Stimulated activated CD4-positive, alpha-beta T cell treated with anti-CD3 and anti-CD28 coated beads, Interleukin-15, amount 100 ng/mL, for 1 hour (primary cell): ENCODE data around the gene SEMA7A.
A peak's percentile ranks its signal among the peaks of the same experiment; 100 is the strongest.

Experiments used
- DNase-seq, 2 donors: peaks; one replicate each; pipeline ENCODE4 v3.0.0-alpha.2; 2020; ENCODE audit warnings: low read depth in 1 of 2, low spot score in 1 of 2

SEMA7A gene

DNA sequence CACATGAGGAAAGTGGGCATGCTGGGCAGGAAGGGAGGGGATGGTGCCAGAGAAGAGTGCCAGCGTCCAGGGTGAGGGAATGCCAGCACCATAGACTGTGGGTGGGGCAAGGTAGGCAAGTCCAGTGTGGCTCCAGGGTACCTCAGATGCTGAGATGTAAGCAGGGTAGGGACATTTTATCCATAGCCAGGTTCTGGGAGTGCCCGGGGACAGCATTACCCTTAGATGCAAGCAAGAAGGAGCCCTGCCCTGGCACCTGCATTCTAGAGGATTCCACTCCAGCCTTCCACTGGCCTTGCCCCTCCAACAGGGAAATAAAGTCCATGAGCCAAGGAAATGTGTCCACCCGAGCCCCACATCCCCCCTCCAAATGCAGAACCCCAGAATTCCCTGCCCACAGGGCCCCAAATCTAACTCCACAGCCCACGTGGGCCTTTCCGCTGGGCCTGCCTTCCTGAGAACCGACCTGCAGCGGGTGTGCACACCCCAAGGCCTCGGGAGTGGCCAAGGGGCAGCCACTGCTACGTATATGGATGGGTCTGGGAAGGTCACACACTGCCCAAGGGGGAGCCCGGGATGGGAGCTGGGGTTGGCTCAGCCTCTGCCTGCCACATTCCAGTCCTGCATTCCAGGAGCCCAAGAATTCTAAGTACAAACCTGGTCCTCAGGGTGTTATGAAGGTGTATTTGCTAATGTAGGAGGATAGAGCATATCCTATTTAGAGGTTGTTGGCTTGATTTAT, 46.0 kb downstream of the SEMA7A start:
- no peak for DNase-seq

- no peak for DNase-seq
Observed at GRCh38 chr15:74387141-74387541, 46.6 kb downstream of the SEMA7A start.

GRCh38 chr15:74386496-74387140, 47.1 kb downstream of the SEMA7A start:
- no peak for DNase-seq

GRCh38 chr15:74385733-74386132, 48.0 kb downstream of the SEMA7A start:
- DNase-seq: no peak

DNA sequence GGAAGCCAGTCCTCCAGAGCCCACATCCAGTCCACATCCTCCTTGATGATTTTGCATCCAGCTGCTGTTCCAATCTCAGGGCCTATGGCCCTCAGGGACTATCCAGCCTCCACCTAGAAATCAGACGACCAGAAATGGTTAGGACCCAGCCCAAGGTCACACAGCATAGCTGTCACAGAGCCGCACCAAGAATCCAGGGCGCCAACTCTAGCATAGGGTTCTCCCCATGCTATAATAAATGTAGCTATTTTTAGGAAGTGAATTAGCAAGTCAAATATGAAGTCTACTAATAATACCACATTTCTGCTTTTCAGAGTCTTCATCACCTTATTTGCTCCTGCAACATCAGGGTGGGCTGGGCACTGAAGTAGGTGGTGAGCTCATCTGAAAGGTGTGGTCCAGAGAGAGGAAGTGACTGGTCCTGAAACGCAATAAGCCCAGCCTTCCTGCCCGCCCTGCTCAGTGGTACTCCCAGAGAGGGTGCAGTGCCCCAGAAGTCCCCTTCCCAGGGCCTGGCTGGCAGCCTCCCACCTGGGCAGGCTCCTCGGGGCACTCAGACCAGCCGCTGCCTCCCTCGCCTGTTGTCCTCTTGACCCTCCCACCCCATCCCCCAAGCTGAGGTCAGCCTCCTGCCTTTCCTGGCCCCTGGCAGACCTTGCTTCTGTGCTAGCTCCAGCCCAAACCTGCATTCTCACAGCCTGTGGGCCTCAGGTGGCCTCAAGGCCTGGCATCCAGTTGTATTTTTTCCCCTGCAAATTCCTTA, 48.7 kb downstream of the SEMA7A start:
- DNase-seq: no peak

DNA sequence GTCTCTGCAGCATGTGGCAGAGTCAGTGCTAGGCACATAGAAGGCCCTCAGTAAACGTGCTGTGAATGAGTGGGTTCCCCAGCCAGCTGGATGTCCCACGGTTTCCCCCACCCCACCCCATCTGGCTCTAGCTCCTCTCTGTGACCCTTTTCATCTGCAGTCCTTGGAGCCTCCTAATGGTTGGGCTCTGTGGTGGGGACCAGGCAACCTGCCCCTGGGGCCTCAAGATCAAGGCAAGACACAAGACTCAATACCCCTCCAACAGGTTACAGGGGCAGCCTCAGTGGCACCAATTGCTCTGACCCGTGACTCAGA, 49.2 kb downstream of the SEMA7A start:
- DNase-seq: no peak

DNA sequence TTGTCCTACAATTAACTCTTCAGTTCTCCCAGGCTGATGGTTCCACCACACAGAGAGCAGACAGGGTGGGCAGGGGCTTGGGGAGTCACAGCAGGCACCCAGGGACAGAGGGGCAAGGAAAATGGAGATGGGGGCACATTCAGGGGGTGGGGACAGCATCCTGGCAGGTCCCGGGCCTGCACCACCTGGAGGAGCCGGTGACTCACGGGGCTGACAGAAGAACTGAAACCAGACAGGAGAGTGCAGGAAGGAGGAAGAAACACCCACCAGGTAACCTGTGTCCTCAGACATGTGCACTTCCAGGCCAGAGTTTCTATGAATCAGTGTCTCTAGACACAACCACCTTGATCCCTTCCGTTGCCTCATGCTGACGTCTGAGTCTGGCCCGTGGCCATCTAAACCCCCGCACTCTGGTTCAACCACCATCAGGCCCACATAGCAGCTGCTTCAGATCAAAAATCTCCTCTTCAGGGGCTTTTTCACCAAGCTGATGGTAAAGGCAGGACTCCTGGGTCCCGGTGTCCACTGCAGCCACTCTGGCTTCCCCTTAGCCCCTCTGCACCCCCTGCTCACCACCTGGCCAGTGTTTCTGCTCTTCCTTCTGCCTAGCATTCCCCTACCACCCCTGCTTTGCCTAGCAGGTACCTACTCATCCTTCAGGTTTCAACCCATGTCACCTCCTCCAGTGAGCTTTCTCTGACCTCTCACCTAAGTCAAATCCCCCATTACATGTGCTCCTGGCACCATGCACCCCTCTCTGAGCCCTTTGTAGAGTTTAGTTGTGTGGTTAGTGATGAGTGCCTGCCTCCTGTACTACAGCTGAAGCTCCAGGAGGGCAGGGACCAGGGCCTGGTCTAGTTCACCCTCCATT, 49.8 kb downstream of the SEMA7A start:
- DNase-seq: peak in 1 of 2 donors; percentile 57

DNA sequence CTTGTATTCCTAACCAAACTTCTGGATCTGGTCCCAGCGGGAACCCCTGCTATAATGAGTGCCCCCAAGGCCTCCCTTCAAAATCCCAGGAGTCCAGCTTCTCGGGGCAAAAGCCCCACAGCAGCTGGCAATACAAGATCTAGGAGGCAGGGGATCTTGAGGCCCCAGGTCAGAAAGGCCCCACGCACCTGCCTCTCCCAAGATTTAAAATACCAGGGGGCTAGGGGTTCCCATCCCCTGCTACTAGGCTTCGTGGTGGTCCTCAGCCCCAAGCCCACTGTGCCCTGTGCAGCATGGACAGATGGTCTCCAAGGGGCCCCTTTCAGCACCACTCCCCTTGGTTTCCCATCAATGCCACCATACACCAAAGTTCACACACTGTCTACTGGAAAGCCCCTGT, 50.5 kb downstream of the SEMA7A start:
- DNase-seq: no peak

DNA sequence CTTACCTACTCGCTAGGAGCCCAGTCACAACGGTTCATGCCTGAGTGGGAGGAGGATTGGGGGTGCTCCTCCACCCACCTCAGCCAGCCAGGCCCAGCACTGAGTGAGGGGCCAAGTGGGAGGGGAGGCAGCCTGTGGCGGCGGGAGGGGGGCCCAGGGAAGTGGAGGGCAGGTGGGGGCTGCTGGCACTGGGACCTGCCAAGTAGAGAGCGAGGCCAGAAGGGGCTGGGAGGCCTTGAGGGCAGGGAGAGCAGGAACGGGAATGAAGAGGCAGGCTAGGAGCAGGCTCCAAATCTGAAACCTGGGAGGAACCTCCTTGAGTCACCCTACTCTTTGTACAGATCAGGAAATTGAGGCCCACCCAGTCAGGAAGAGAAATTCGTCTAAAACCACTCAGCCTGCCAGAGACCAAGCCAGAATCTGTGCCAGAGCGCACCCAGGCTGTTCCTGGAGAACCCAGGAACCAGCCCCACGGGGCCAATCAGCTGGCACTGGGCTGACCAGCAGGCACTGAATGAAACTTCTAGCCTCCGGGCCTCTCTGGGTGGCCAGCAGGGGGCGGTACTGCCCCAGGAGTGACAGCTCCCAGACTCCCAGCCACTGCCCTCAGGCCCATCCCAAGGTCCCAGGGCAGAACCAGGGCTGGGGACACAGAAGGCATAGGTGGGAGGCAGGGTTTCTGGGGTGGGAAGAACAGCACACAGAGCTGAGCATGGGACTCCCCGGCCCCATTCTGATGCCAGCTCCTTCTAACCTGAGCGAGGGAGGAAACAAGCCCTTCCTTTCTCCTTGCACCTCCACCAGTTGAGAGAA, 51.5 kb downstream of the SEMA7A start:
- DNase-seq: peak; percentile 56 to 63

DNA sequence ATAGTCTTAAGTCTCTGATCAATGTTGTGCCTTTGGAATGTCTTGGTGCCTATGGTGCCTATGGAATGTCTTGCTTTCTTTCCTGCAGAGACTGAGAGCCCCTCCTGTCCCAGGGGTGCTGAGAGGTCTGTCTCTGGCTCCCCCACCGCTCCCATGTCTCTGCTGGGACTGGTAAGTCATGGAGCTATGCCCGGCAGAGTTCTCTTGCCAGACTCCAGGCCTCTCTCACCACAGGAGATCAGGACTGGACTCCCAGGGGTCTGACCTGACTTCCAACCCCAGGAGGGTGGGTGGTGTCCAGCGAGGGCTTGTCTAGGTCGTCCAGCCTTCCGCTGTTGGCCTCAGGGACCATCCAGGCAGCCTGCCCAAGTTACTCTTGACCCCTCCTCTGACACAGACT, 52.3 kb downstream of the SEMA7A start:
- no peak for DNase-seq

DNA sequence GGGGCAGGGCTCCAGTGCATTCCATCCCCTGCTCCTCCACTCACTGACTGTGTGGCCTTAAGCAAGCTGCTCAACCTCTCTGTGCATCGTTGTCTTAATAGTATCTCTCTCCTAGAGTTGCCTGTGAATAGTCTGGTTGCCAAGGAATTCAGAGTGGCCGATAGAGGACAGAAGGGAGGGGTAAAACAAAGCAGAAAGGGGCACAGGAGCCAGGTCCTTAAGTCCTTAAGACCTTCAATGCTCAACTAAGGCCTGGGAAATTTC, 52.6 kb downstream of the SEMA7A start:
- DNase-seq: no peak

DNA sequence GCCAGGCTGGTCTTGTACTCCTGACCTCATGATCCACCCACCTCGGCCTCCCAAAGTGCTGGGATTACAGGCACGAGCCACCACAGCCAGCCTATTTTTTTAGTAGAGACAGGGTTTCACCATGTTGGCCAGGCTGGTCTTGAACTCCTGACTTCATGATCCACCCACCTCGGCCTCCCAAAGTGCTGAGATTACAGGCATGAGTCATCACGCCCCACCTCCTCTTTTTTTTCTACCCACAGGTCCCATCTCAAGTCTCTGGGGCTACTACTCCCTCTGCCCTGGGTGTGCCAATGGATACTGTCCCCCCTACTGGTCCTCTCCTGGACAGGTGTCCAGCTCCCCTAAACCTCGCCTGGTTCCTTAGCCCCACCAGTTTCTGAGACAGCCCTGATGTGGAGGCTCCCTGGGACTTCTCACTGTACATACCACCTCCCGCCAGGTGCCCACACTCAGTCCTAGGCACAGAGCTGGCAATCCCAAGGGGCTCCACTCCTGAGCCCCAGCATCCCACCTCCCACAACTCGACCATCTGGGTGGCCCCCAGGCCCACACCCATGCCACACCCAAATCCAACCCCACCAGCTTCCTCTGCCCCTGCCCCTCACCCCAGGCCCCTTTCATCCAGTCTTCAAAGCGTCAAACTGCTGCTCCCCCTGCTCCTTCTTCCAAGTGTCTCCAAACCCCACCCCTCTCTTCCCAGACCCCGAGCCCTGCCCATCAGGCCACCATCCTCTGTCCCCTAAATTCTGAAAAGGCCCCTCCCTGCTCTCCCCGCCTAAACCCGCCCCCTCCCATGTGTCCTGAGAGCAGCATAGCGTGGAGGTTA, 53.2 kb downstream of the SEMA7A start:
- no peak for DNase-seq

GRCh38 chr15:74378848-74379247, 54.9 kb downstream of the SEMA7A start:
- peak in 1 of 2 donors; percentile 58 for DNase-seq

GRCh38 chr15:74377831-74378766, 55.7 kb downstream of the SEMA7A start:
- no peak for DNase-seq

- no peak for DNase-seq
Observed at GRCh38 chr15:74376825-74377581, 56.8 kb downstream of the SEMA7A start.

DNA sequence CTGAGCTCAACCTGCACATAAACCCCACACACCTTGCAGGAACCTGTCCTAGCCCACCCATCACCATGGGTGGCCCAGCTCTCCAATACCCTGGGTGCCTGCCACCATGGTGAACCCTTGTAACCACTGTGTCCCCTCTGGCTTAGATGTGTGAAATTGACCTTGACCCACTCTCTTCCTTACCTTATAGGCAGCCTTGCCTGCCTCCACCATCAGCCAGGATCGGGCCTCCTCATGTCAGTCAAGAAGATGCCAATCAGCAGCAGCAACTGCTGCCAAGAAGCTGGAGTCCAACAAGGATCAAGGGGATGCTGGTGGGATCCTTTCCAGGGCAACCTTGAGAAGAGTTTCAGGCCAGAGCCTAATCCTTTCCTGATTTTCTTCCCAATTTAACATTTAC, 57.5 kb downstream of the SEMA7A start:
- no peak for DNase-seq

GRCh38 chr15:74375303-74375693, 58.5 kb downstream of the SEMA7A start:
- DNase-seq: peak; percentile 55 to 71

GRCh38 chr15:74374648-74375302, 59.0 kb downstream of the SEMA7A start:
- no peak for DNase-seq
